C4-2B (cell line): ENCODE results near the gene HOXA1.

ENCODE experiments used
- H3K27ac ChIP-seq: fragments of 450-650 bp; 2 replicates; pipeline ENCODE4 v1.5.1; 2017
- CTCF ChIP-seq: fragments of 450-650 bp; conservative IDR thresholded peaks from 2 replicates; pipeline ENCODE4 v1.5.1; 2017; ENCODE audit warnings: mild to moderate bottlenecking
- ZFX ChIP-seq: fragments of 450-650 bp; IDR thresholded peaks from 2 replicates; pipeline ENCODE4 v1.6.1; 2017

HOXA1 gene

GRCh38 chr7:27110186-27111031 is 14.6 kb upstream of the HOXA1 start:
- TF ChIP-seq ZFX, result no peak
- H3K27ac ChIP-seq, result no peak overlapping the region

GRCh38 chr7:27109466-27110185 is 13.8 kb upstream of the HOXA1 start:
- TF ChIP-seq CTCF (no peak), ZFX (no peak)
- no peak overlapping the region for H3K27ac ChIP-seq

GRCh38 chr7:27108390-27109127 is 12.8 kb upstream of the HOXA1 start:
- no peak for TF ChIP-seq CTCF
- no peak for TF ChIP-seq ZFX
- no peak overlapping the region for H3K27ac ChIP-seq

GRCh38 chr7:27107391-27108381 is 11.9 kb upstream of the HOXA1 start:
- no peak overlapping the region for H3K27ac ChIP-seq
- TF ChIP-seq CTCF (no peak), ZFX (no peak)

- TF ChIP-seq CTCF (no peak), ZFX (no peak)
- no peak overlapping the region for H3K27ac ChIP-seq
Observed at GRCh38 chr7:27106901-27107240, 11.1 kb upstream of the HOXA1 start.

GRCh38 chr7:27106181-27106900 is 10.5 kb upstream of the HOXA1 start:
- TF ChIP-seq ZFX, result no peak
- no peak overlapping the region for H3K27ac ChIP-seq

GRCh38 chr7:27105301-27106031 is 9.7 kb upstream of the HOXA1 start:
- no peak overlapping the region for H3K27ac ChIP-seq
- no peak for TF ChIP-seq ZFX
- TF ChIP-seq CTCF, result no peak
